HepG2 (cell line): Measurements from ENCODE around the gene HEY2. TPM values are rescaled to one million over a fixed set of nuclear protein-coding genes. Genes with fewer than 3 reads are reported as not detected.

Experiments used
- AGO2 ChIP-seq: fragments of 200-400 bp; formaldehyde crosslinking; optimal IDR thresholded peaks from 2 replicates; pipeline ENCODE3; 2017; ENCODE audit warnings: mild to moderate bottlenecking, low read depth, low read length, moderate library complexity
- ARNT2 ChIP-seq: sonication (generic); formaldehyde crosslinking; IDR thresholded peaks from 2 replicates; pipeline ENCODE4 v1.8.0; 2022; ENCODE audit warnings: mild to moderate bottlenecking, low read depth, missing genetic modification reagents, moderate library complexity
- DMAP1 ChIP-seq: IDR thresholded peaks from 2 replicates; pipeline ENCODE4 v1.6.1; 2016
- HNF4A ChIP-seq: sonication (generic); formaldehyde crosslinking; IDR thresholded peaks from 2 replicates; pipeline ENCODE4 v1.4.0; 2020; ENCODE audit warnings: missing genetic modification reagents
- HNRNPL ChIP-seq: fragments of 200-400 bp; formaldehyde crosslinking; IDR thresholded peaks from 2 replicates; pipeline ENCODE4 v1.6.1; 2017; ENCODE audit warnings: mild to moderate bottlenecking, low read depth, low read length
- HNRNPUL1 ChIP-seq: fragments of 200-400 bp; formaldehyde crosslinking; IDR thresholded peaks from 2 replicates; pipeline ENCODE4 v1.6.1; 2017; ENCODE audit warnings: low read depth, mild to moderate bottlenecking, low read length, moderate library complexity
- MZF1 ChIP-seq: sonication (generic); formaldehyde crosslinking; IDR thresholded peaks from 2 replicates; pipeline ENCODE4 v1.8.1; 2023; ENCODE audit warnings: mild to moderate bottlenecking, missing genetic modification reagents, borderline replicate concordance
- PAF1 ChIP-seq: IDR thresholded peaks from 2 replicates; pipeline ENCODE4 v1.6.1; 2016; ENCODE audit warnings: missing genetic modification reagents, missing compliant biosample characterization
- PHF8 ChIP-seq: sonication (generic); formaldehyde crosslinking; IDR thresholded peaks from 2 replicates; pipeline ENCODE4 v1.5.0; 2020; ENCODE audit warnings: missing genetic modification reagents
- SALL2 ChIP-seq: sonication (generic); formaldehyde crosslinking; IDR thresholded peaks from 2 replicates; pipeline ENCODE4 v1.8.1; 2023; ENCODE audit warnings: mild to moderate bottlenecking, missing genetic modification reagents, inconsistent platforms
- SOX6 ChIP-seq, 2 experiments: fragments of 450-650 bp in 1 of 2; sonication (generic) in 1 of 2; formaldehyde crosslinking in 1 of 2; IDR thresholded peaks; 2 replicates each; pipeline versions ENCODE4 v1.4.0 to v1.6.1; 2017 to 2020; ENCODE audit warnings: antibody characterized with exemption in 1 of 2, mild to moderate bottlenecking in 1 of 2, missing genetic modification reagents in 1 of 2
- SP1 ChIP-seq, 2 experiments: fragments of 450-650 bp in 1 of 2; sonication (generic) in 1 of 2; formaldehyde crosslinking in 1 of 2; IDR thresholded peaks; 2 replicates each; pipeline versions ENCODE4 v1.4.0 to v1.6.1; 2016 to 2020; ENCODE audit warnings: missing genetic modification reagents in 1 of 2
- TBP ChIP-seq: sonication (generic); formaldehyde crosslinking; IDR thresholded peaks from 2 replicates; pipeline ENCODE4 v1.5.0; 2020; ENCODE audit warnings: missing genetic modification reagents
- THAP11 ChIP-seq: IDR thresholded peaks from 2 replicates; pipeline ENCODE4 v1.6.1; 2016; ENCODE audit warnings: missing biosample characterization, missing genetic modification reagents
- U2AF1 ChIP-seq: fragments of 200-400 bp; formaldehyde crosslinking; optimal IDR thresholded peaks from 2 replicates; pipeline ENCODE3; 2017; ENCODE audit warnings: mild to moderate bottlenecking, low read depth, low read length
- XBP1 ChIP-seq: sonication (generic); formaldehyde crosslinking; IDR thresholded peaks from 2 replicates; pipeline ENCODE4 v1.5.0; 2020; ENCODE audit warnings: missing genetic modification reagents
- ZBTB43 ChIP-seq: sonication (generic); formaldehyde crosslinking; conservative IDR thresholded peaks from 2 replicates; pipeline ENCODE4 v1.4.0; 2020; ENCODE audit warnings: missing genetic modification reagents
- ZNF180 ChIP-seq: sonication (generic); formaldehyde crosslinking; IDR thresholded peaks from 2 replicates; pipeline ENCODE4 v1.4.0; 2020; ENCODE audit warnings: low read depth, missing genetic modification reagents, borderline replicate concordance
- ZNF205 ChIP-seq: IDR thresholded peaks from 2 replicates; pipeline ENCODE4 v1.6.1; 2018; ENCODE audit warnings: missing biosample characterization, missing genetic modification reagents
- ZNF225 ChIP-seq: sonication (generic); formaldehyde crosslinking; IDR thresholded peaks from 2 replicates; pipeline ENCODE4 v1.4.0; 2020; ENCODE audit warnings: mild to moderate bottlenecking, missing genetic modification reagents
- ZNF256 ChIP-seq: sonication (generic); formaldehyde crosslinking; conservative IDR thresholded peaks from 2 replicates; pipeline ENCODE4 v1.4.0; 2020; ENCODE audit warnings: missing genetic modification reagents
- ZNF282 ChIP-seq: fragments of 450-650 bp; IDR thresholded peaks from 2 replicates; pipeline ENCODE4 v1.6.1; 2018; ENCODE audit not compliant: partially characterized antibody
- ZNF296 ChIP-seq: sonication (generic); formaldehyde crosslinking; conservative IDR thresholded peaks from 2 replicates; pipeline ENCODE4 v1.5.0; 2020; ENCODE audit warnings: mild to moderate bottlenecking, missing genetic modification reagents
- ZNF335 ChIP-seq: sonication (generic); formaldehyde crosslinking; IDR thresholded peaks from 2 replicates; pipeline ENCODE4 v1.4.0; 2020; ENCODE audit warnings: missing genetic modification reagents
- ZNF552 ChIP-seq: sonication (generic); formaldehyde crosslinking; IDR thresholded peaks from 2 replicates; pipeline ENCODE4 v1.9.0; 2022; ENCODE audit warnings: missing genetic modification reagents, mild to moderate bottlenecking, borderline replicate concordance
- ZNF563 ChIP-seq: sonication (generic); formaldehyde crosslinking; IDR thresholded peaks from 2 replicates; pipeline ENCODE4 v1.8.0; 2022; ENCODE audit warnings: mild to moderate bottlenecking, moderate library complexity, missing genetic modification reagents
- ZNF678 ChIP-seq: sonication (generic); formaldehyde crosslinking; IDR thresholded peaks from 2 replicates; pipeline ENCODE4 v1.4.0; 2020; ENCODE audit warnings: mild to moderate bottlenecking, missing genetic modification reagents
- ZNF879 ChIP-seq: sonication (generic); formaldehyde crosslinking; IDR thresholded peaks from 2 replicates; pipeline ENCODE4 v1.8.1; 2023; ENCODE audit warnings: missing genetic modification reagents
- polyA plus RNA-seq, 8 experiments: library from polyadenylated mRNA; depleted of rRNA in 3 of 8; stranded (reverse) in 7 of 8; unstranded in 1 of 8; fragments of >200 nt; fragmentation: Illumina TruSeq in 4 of 8; extraction: Trizol in 4 of 8; gene quantifications; 2 replicates each; pipeline versions ENCODE4 v1.2.1 to v1.2.3, GENCODE V29; 2011 to 2016; ENCODE audit warnings: low read depth in 4 of 8, missing spikeins in 1 of 8, mixed read lengths in 1 of 8; ENCODE audit not compliant: insufficient read depth in 1 of 8
- total RNA-seq, 5 experiments: library from RNA; depleted of rRNA; stranded (reverse); fragments of >200 nt; fragmentation: Illumina TruSeq; extraction: Trizol; gene quantifications; 2 replicates each; pipeline ENCODE4 v1.2.3, GENCODE V29; 2016; ENCODE audit warnings: low read depth in 1 of 5
- TF ChIP-seq, protein P1 (sequence below): sonication (generic); formaldehyde crosslinking; IDR thresholded peaks from 2 replicates; pipeline ENCODE4 v1.4.0; 2020; ENCODE audit warnings: missing genetic modification reagents
- TF ChIP-seq, protein P2 (sequence below): sonication (generic); formaldehyde crosslinking; IDR thresholded peaks from 2 replicates; pipeline ENCODE4 v1.4.0; 2020; ENCODE audit warnings: missing genetic modification reagents

The HEY2 gene
- total and polyA plus RNA-seq, 2 of the 13 experiments (the other 11 are each of a cell fraction or from before 2014, with no cell fraction given), result 0.04 TPM

- peak; percentile 67 for TF ChIP-seq THAP11 (CRISPR knock-in tag)
- no peak for TF ChIP-seq ZNF879 (CRISPR knock-in tag)
- peak; percentile 60; the same call in 1 of the 2 replicates for TF ChIP-seq SALL2 (CRISPR knock-in tag)
- no peak for TF ChIP-seq ZBTB43 (CRISPR knock-in tag)
- TF ChIP-seq MZF1, result no peak
- no peak for TF ChIP-seq TBP (CRISPR knock-in tag)
- no peak for TF ChIP-seq SOX6 (IDR thresholded peaks at IDR 0.05)
- no peak; the same call in 1 of the 2 replicates for TF ChIP-seq SOX6 (CRISPR knock-in tag; IDR thresholded peaks at IDR 0.05)
- no peak for TF ChIP-seq DMAP1 (CRISPR knock-in tag)
- TF ChIP-seq ZNF563 (CRISPR knock-in tag), result no peak
- TF ChIP-seq HNRNPL, result no peak
- TF ChIP-seq ZNF678, result no peak
- no peak for TF ChIP-seq U2AF1
- no peak for TF ChIP-seq PHF8 (CRISPR knock-in tag)
- peak; percentile 67; the same call in 1 of the 2 replicates for TF ChIP-seq ZNF180
- no peak for TF ChIP-seq ARNT2 (CRISPR knock-in tag)
- TF ChIP-seq ZNF256 (CRISPR knock-in tag), result no peak
- no peak for TF ChIP-seq ZNF335 (CRISPR knock-in tag)
- TF ChIP-seq ZNF552, result no peak; the same call in 1 of the 2 replicates
- TF ChIP-seq, protein P1, sequence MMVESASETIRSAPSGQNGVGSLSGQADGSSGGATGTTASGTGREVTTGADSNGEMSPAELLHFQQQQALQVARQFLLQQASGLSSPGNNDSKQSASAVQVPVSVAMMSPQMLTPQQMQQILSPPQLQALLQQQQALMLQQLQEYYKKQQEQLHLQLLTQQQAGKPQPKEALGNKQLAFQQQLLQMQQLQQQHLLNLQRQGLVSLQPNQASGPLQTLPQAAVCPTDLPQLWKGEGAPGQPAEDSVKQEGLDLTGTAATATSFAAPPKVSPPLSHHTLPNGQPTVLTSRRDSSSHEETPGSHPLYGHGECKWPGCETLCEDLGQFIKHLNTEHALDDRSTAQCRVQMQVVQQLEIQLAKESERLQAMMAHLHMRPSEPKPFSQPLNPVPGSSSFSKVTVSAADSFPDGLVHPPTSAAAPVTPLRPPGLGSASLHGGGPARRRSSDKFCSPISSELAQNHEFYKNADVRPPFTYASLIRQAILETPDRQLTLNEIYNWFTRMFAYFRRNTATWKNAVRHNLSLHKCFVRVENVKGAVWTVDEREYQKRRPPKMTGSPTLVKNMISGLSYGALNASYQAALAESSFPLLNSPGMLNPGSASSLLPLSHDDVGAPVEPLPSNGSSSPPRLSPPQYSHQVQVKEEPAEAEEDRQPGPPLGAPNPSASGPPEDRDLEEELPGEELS (CRISPR knock-in tag), result peak; percentile 51; the same call in 1 of the 2 replicates
- TF ChIP-seq ZNF282, result no peak
- TF ChIP-seq HNRNPUL1, result no peak
- no peak for TF ChIP-seq AGO2
- TF ChIP-seq ZNF205, result peak; percentile 63; the same call in 1 of the 2 replicates
- TF ChIP-seq ZNF296 (CRISPR knock-in tag), result no peak
- no peak for TF ChIP-seq HNF4A (CRISPR knock-in tag)
- TF ChIP-seq ZNF225, result no peak
- TF ChIP-seq, protein P2, sequence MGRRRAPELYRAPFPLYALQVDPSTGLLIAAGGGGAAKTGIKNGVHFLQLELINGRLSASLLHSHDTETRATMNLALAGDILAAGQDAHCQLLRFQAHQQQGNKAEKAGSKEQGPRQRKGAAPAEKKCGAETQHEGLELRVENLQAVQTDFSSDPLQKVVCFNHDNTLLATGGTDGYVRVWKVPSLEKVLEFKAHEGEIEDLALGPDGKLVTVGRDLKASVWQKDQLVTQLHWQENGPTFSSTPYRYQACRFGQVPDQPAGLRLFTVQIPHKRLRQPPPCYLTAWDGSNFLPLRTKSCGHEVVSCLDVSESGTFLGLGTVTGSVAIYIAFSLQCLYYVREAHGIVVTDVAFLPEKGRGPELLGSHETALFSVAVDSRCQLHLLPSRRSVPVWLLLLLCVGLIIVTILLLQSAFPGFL (CRISPR knock-in tag), result no peak
- TF ChIP-seq XBP1, result no peak; the same call in 1 of the 2 replicates
- no peak for TF ChIP-seq SP1 (IDR thresholded peaks at IDR 0.05)
- peak; percentile 71 for TF ChIP-seq SP1 (CRISPR knock-in tag; IDR thresholded peaks at IDR 0.05)
- TF ChIP-seq PAF1 (CRISPR knock-in tag), result no peak
Observed at GRCh38 chr6:125779924-125780539, 30.6 kb downstream of the HEY2 start (continued).
